SH-SY5Y (cell line): ENCODE measurements around the gene JAZF1.

Source experiments
- GATA2 ChIP-seq: IDR thresholded peaks from 2 replicates; pipeline ENCODE4 v1.6.1; 2011; ENCODE audit warnings: mild to moderate bottlenecking, low read depth, low read length
- GATA3 ChIP-seq: IDR thresholded peaks from 2 replicates; pipeline ENCODE4 v1.6.1; 2011; ENCODE audit warnings: low read depth, mild to moderate bottlenecking, low read length, moderate library complexity

DNA sequence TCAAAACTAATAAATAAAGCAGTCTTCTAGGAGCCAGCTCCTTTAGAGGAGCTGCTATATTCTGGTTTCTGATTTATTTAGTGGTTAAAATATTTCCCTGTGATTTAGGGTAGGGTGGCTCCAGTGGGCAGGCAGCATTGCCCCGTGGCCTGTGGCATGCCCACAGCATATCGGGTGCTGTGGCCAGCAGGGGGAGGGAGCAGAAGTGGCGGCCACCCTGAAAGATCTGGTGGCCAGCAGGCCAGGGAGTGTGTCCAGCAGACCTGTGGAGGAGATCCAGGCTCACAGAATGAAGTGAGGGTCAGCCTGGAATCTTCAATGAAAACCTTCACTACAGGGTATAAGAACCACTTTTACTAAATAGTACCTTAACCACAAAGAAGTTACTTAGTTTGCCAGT, 251.5 kb downstream of the JAZF1 start:
- TF ChIP-seq GATA3 (no peak), GATA2 (no peak)
